HG03378 (cell line): ENCODE data around the gene SEC14L2.
"Not testable (repeated sequence)": the region's sequence is repeated elsewhere in the genome, so short reads cannot be mapped to it uniquely, and the experiment has no call there.

Source experiments
- ATAC-seq: cut with Tn5 transposase; IDR thresholded peaks from one replicate; pipeline ENCODE4 v1.9.1; 2021; ENCODE audit warnings: mild to moderate bottlenecking, moderate library complexity; ENCODE audit not compliant: unreplicated experiment

SEC14L2 gene

GRCh38 chr22:30452861-30453260 lies 56.0 kb downstream of the SEC14L2 start:
- ATAC-seq: no peak

- ATAC-seq: no peak
These were observed 57.1 kb downstream of the SEC14L2 start for GRCh38 chr22:30453731-30454510.

GRCh38 chr22:30455075-30455840 lies 58.4 kb downstream of the SEC14L2 start:
- ATAC-seq: no peak

- ATAC-seq: no peak
These were observed 61.2 kb downstream of the SEC14L2 start for GRCh38 chr22:30457981-30458380.

- ATAC-seq: no peak
These were observed 62.6 kb downstream of the SEC14L2 start for GRCh38 chr22:30459181-30460052.

GRCh38 chr22:30460147-30460546 lies 63.3 kb downstream of the SEC14L2 start:
- ATAC-seq: no peak

- not testable (repeated sequence) for ATAC-seq
These were observed 63.7 kb downstream of the SEC14L2 start for GRCh38 chr22:30460555-30460954.

- no peak for ATAC-seq
These were observed 72.3 kb downstream of the SEC14L2 start for GRCh38 chr22:30469165-30469564.

- no peak for ATAC-seq
These were observed 73.8 kb downstream of the SEC14L2 start for GRCh38 chr22:30470655-30471054.

GRCh38 chr22:30471616-30472318 lies 74.9 kb downstream of the SEC14L2 start, which contains the start of gene SEC14L3:
SEC14L3 (minus strand) TSS chr22:30472017; CDS start chr22:30471958, 59 bp downstream.
- ATAC-seq: no peak

- no peak for ATAC-seq
These were observed 76.3 kb downstream of the SEC14L2 start for GRCh38 chr22:30472994-30473720.

GRCh38 chr22:30474121-30474520 lies 77.3 kb downstream of the SEC14L2 start:
- ATAC-seq: no peak
